SJCRH30 (cell line): ENCODE results near the gene ANKRD13D. TPM values are rescaled to one million over a fixed set of nuclear protein-coding genes. Genes with fewer than 3 reads are reported as not detected.
"Not testable (repeated sequence)": the region's sequence is repeated elsewhere in the genome, so short reads cannot be mapped to it uniquely, and the experiment has no call there.

ENCODE experiments used
- DNase-seq, 2 experiments: peaks; one replicate each; pipeline ENCODE4 v3.0.0-alpha.2; 2015 to 2020
- H3K27ac ChIP-seq: fragments of 250-450 bp; sonication (Bioruptor Pico); 2 replicates; pipeline ENCODE4 v1.5.1; 2020; ENCODE audit warnings: mild to moderate bottlenecking, moderate library complexity
- H3K27me3 ChIP-seq: fragments of 250-450 bp; sonication (Bioruptor Pico); 2 replicates; pipeline ENCODE4 v1.5.1; 2020; ENCODE audit warnings: mild to moderate bottlenecking, moderate library complexity
- H3K36me3 ChIP-seq: fragments of 250-450 bp; sonication (Bioruptor Pico); 2 replicates; pipeline ENCODE4 v1.5.1; 2020; ENCODE audit warnings: mild to moderate bottlenecking, moderate library complexity
- H3K4me1 ChIP-seq: fragments of 250-450 bp; sonication (Bioruptor Pico); 2 replicates; pipeline ENCODE4 v1.5.1; 2020; ENCODE audit warnings: mild to moderate bottlenecking, moderate library complexity
- H3K4me3 ChIP-seq: fragments of 250-450 bp; sonication (Bioruptor Pico); 2 replicates; pipeline ENCODE4 v1.5.1; 2020; ENCODE audit warnings: mild to moderate bottlenecking, moderate library complexity
- H3K9me3 ChIP-seq: fragments of 250-450 bp; sonication (Bioruptor Pico); replicated peaks from 2 replicates; pipeline ENCODE4 v1.5.1; 2020; ENCODE audit warnings: mild to moderate bottlenecking, moderate library complexity
- total RNA-seq: library from RNA; depleted of rRNA; stranded (reverse); fragments of >200 nt; shearing (Covaris generic); gene quantifications from 2 replicates; pipeline ENCODE4 v1.2.3, GENCODE V29; 2014

The ANKRD13D gene
- total RNA-seq, 1 experiment from 2014 or later: 19.9 TPM

- no peaks in the 10 kb centered on the region for H3K4me1 ChIP-seq
- DNase-seq: no peak
- no peaks in the 10 kb centered on the region for H3K36me3 ChIP-seq
- no peaks in the 10 kb centered on the region for H3K9me3 ChIP-seq
- H3K27ac ChIP-seq: no peak overlapping the region
- no peak overlapping the region for H3K4me3 ChIP-seq
- no peaks in the 10 kb centered on the region for H3K27me3 ChIP-seq
Measured at GRCh38 chr11:67309166-67309565, 20.1 kb downstream of the ANKRD13D start.

GRCh38 chr11:67309661-67310061 is 20.6 kb downstream of the ANKRD13D start:
- Histone ChIP-seq H3K9me3 (no peaks in the 10 kb centered on the region), H3K27ac (no peak overlapping the region), H3K4me3 (no peak overlapping the region), H3K4me1 (no peaks in the 10 kb centered on the region), H3K27me3 (no peaks in the 10 kb centered on the region), H3K36me3 (no peaks in the 10 kb centered on the region)
- no peak for DNase-seq

GRCh38 chr11:67310246-67311050 is 21.3 kb downstream of the ANKRD13D start:
- H3K4me3 ChIP-seq: no peak overlapping the region
- H3K9me3 ChIP-seq: no peaks in the 10 kb centered on the region
- no peak for DNase-seq
- no peaks in the 10 kb centered on the region for H3K27me3 ChIP-seq
- H3K4me1 ChIP-seq: no peaks in the 10 kb centered on the region
- no peaks in the 10 kb centered on the region for H3K36me3 ChIP-seq
- H3K27ac ChIP-seq: no peak overlapping the region

GRCh38 chr11:67311051-67311555 is 22.0 kb downstream of the ANKRD13D start:
- Histone ChIP-seq H3K9me3 (no peaks in the 10 kb centered on the region), H3K36me3 (no peaks in the 10 kb centered on the region), H3K4me3 (no peak overlapping the region), H3K4me1 (no peaks in the 10 kb centered on the region), H3K27me3 (no peaks in the 10 kb centered on the region), H3K27ac (no peak overlapping the region)
- no peak for DNase-seq

- Histone ChIP-seq H3K9me3 (no peaks in the 10 kb centered on the region), H3K4me3 (no peak overlapping the region), H3K27me3 (no peaks in the 10 kb centered on the region), H3K27ac (no peak overlapping the region), H3K4me1 (no peaks in the 10 kb centered on the region), H3K36me3 (no peaks in the 10 kb centered on the region)
- no peak for DNase-seq
Measured at GRCh38 chr11:67311556-67312082, 22.5 kb downstream of the ANKRD13D start.

- Histone ChIP-seq H3K27me3 (no peaks in the 10 kb centered on the region), H3K4me1 (no peaks in the 10 kb centered on the region), H3K9me3 (no peaks in the 10 kb centered on the region), H3K4me3 (no peak overlapping the region), H3K27ac (no peak overlapping the region), H3K36me3 (no peaks in the 10 kb centered on the region)
- DNase-seq: no peak
Measured at GRCh38 chr11:67312187-67313021, 23.3 kb downstream of the ANKRD13D start.

GRCh38 chr11:67313125-67313890 is 24.2 kb downstream of the ANKRD13D start:
- Histone ChIP-seq H3K4me1 (peaks cover under 1% of the 10 kb centered on the region; the same call in 1 of the 2 replicates), H3K27ac (no peak overlapping the region), H3K4me3 (no peak overlapping the region), H3K9me3 (no peaks in the 10 kb centered on the region), H3K27me3 (no peaks in the 10 kb centered on the region), H3K36me3 (no peaks in the 10 kb centered on the region)
- DNase-seq: no peak

- H3K4me1 ChIP-seq: peaks cover 4% of the 10 kb centered on the region; the same call in 1 of the 2 replicates
- no peak for DNase-seq
- H3K36me3 ChIP-seq: no peaks in the 10 kb centered on the region
- H3K4me3 ChIP-seq: no peak overlapping the region
- H3K27ac ChIP-seq: no peak overlapping the region
- no peaks in the 10 kb centered on the region for H3K27me3 ChIP-seq
- no peaks in the 10 kb centered on the region for H3K9me3 ChIP-seq
Measured at GRCh38 chr11:67314218-67314617, 25.1 kb downstream of the ANKRD13D start.

- Histone ChIP-seq H3K9me3 (no peaks in the 10 kb centered on the region), H3K36me3 (no peaks in the 10 kb centered on the region), H3K4me3 (no peak overlapping the region), H3K27ac (no peak overlapping the region), H3K4me1 (peaks cover 4% of the 10 kb centered on the region; the same call in 1 of the 2 replicates), H3K27me3 (no peaks in the 10 kb centered on the region)
- no peak for DNase-seq
Measured at GRCh38 chr11:67315325-67315909, 26.3 kb downstream of the ANKRD13D start.

GRCh38 chr11:67316882-67317204 is 27.7 kb downstream of the ANKRD13D start:
- Histone ChIP-seq H3K4me3 (peak overlapping the region; percentile 68), H3K27me3 (no peaks in the 10 kb centered on the region), H3K27ac (peak overlapping the region; percentile 44), H3K36me3 (no peaks in the 10 kb centered on the region), H3K4me1 (peaks cover 4% of the 10 kb centered on the region; the same call in 1 of the 2 replicates), H3K9me3 (no peaks in the 10 kb centered on the region)
- DNase-seq: no peak

GRCh38 chr11:67317205-67317887 is 28.2 kb downstream of the ANKRD13D start:
- H3K4me1 ChIP-seq: peaks cover 4% of the 10 kb centered on the region; the same call in 1 of the 2 replicates

GRCh38 chr11:67317888-67318555 is 28.9 kb downstream of the ANKRD13D start:
- DNase-seq: no peak
- Histone ChIP-seq H3K36me3 (no peaks in the 10 kb centered on the region), H3K4me1 (peaks cover 4% of the 10 kb centered on the region; the same call in 1 of the 2 replicates), H3K27me3 (no peaks in the 10 kb centered on the region), H3K9me3 (no peaks in the 10 kb centered on the region), H3K27ac (no peak overlapping the region), H3K4me3 (peak overlapping the region; percentile 68)

More at GRCh38 chr11:67317205-67317887, 28.2 kb downstream of the ANKRD13D start:
- Histone ChIP-seq H3K4me3 (peak overlapping the region; percentile 68), H3K36me3 (no peaks in the 10 kb centered on the region), H3K9me3 (no peaks in the 10 kb centered on the region), H3K27me3 (no peaks in the 10 kb centered on the region), H3K27ac (peak overlapping the region; percentile 44)
- peak; percentile 93 to 98 for DNase-seq

GRCh38 chr11:67318876-67319275 is 29.8 kb downstream of the ANKRD13D start:
- not testable (repeated sequence) for H3K9me3 ChIP-seq, H3K4me1 ChIP-seq, H3K27ac ChIP-seq, H3K27me3 ChIP-seq, H3K4me3 ChIP-seq, H3K36me3 ChIP-seq, DNase-seq
